GM21717 (cell line): ENCODE results near the gene XPO6.

Experiments
- ATAC-seq: cut with Tn5 transposase; IDR thresholded peaks from one replicate; pipeline ENCODE4 v1.9.1; 2021; ENCODE audit warnings: mild to moderate bottlenecking, moderate library complexity; ENCODE audit not compliant: unreplicated experiment

XPO6 gene

GRCh38 chr16:28186752-28187151 is 25.0 kb downstream of the XPO6 start:
- no peak for ATAC-seq

DNA sequence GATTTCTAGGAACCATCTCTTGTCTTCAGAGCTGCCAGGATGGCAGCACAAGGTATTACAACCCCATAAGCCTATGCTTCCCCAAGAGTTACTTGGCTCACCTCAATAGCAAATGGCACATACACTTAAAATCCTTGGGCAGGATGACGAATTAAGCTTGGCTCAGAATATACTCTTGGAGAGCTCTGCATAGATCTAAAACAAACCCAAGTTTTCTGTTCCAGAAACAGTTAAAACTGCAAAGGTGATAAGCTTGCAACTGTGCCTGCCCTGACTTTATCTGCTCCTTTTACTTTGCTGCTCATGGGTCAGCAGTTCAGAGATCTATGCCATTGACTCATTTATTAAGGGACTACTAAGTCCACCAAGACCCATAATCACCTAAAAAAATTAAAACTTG is 26.1 kb downstream of the XPO6 start:
- no peak for ATAC-seq

GRCh38 chr16:28184625-28185024 is 27.1 kb downstream of the XPO6 start:
- ATAC-seq = no peak

DNA sequence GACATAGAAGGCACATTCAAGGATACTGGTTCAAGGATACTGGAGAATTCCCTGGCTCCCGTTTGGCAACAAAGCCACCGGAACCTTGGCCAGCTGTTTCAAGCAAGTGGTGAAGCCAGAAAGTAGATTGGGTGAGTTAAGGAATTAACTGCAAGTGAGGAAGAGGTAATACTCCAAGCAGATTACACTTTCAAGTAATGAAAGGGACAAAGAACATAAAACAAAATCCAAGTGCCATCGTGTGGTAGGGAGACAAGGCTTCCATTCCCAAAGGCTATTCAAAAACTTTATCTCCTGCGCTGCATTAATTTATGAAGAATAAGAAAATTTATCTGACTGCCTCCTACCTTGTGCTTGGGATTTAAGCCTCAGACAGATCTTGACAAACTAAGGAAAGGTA is 27.8 kb downstream of the XPO6 start:
- ATAC-seq = no peak

DNA sequence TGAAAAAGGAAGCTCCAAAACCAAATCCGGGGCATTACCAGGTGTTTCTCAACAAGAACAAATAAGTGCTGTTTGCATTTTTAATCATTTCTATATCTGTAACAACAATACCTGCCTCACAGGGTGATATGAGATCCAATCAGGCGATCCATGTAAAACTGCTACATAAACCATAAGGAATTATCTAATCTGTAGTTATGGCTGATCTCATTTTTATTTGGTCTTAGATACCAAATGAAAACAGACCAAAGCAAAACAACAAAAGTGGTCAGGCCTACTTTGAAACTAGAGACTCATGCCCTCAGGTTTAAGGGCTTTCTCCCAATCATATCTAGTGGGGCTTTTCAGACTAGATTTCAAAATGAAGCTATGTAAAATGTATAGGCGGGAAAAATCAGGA is 28.3 kb downstream of the XPO6 start:
- no peak for ATAC-seq

DNA sequence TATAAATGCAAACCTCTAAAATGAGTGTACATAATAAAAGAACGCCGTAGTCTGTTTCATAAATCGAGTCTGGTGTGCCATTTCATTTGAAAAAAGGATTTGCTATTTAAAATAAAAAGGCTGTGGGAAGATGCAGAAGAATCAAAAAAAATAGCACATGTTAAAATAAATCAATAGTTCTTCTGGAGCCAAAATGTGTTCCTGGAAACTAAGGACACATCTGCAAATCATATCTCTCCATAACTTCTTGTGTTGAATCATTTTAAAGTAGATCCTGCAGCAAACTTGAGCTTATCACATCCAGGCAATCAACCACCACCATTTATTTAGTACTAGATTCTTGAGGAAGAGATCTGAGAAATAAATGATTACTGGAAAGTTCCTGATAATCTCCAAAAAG is 29.0 kb downstream of the XPO6 start:
- ATAC-seq = no peak

GRCh38 chr16:28182183-28182582 is 29.6 kb downstream of the XPO6 start:
- no peak for ATAC-seq

DNA sequence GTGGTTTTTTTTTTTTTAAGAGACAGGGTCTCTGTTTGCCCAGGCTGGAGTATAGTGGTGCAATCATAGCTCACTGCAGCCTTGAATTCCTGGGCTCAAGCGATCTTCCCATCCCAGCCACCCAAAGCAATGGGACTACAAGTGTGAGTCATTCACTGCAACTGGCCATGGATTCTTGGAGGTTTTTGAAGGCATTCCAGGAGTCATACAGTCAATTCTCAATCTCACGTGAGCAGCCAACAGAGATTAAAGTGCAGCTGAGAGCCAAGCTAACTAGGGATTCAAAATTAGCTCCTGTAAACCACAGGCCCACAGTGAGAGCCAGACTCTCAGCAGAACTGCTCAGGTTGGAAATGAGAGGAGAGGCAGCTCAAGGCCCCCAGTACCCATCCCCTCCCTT is 30.2 kb downstream of the XPO6 start:
- ATAC-seq = no peak

DNA sequence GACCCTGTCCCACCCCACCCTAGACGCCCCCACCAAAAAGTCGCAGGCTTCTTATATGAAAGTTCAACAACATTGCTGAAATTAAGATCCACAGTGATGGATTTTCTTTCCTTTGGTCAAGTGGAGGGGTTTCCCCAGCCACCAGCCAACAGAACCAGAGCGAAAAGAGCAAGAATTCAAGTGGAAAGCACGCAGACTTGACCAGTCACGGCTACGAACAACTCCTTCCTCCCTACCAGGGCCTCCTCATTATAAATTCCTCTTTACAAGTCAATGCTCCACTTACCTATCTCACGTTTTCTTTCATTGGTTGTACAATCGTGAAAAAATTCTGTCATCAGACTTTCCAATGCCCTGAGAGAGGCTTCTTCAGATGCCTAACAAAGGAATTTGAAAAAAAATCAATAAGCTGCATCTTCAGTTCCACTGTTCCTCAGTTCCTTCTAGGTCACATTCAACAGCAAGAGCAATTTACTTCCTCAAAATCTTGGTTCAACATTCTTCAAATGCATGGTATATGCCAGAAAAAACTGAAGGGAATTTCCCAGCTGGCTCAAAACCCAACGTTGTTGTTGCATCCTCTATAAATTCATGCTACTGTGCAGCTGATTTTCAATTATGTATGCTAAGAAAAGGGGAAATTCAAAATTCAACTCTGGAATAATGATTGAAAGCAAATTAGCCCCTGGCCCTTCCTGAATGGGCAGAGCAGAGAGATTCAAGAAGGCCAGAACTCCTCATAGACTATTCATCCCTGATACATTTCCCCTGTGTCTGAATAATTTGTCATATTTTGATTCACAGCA is 30.9 kb downstream of the XPO6 start:
- ATAC-seq = no peak

DNA sequence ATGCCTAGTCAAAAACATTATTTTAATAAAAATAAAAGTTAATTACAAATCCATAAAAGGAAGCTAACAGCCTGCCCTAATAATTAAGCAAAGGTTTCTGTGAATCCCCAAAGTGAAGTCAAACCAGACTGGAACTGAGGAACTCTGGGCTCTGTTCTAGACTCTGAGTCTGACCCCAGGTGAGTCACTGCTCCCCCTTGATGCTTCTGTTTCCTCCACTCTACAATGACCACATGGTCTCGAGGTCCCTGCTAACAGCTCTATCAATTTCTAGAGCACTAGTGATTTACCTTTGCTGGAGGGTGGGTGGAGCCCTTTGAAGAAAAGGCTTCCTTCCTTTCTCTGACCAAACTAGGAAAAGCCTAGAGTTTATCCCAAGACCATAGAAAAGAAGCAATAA is 32.4 kb downstream of the XPO6 start:
- ATAC-seq = no peak

GRCh38 chr16:28175715-28176114 is 36.0 kb downstream of the XPO6 start:
- no peak for ATAC-seq

DNA sequence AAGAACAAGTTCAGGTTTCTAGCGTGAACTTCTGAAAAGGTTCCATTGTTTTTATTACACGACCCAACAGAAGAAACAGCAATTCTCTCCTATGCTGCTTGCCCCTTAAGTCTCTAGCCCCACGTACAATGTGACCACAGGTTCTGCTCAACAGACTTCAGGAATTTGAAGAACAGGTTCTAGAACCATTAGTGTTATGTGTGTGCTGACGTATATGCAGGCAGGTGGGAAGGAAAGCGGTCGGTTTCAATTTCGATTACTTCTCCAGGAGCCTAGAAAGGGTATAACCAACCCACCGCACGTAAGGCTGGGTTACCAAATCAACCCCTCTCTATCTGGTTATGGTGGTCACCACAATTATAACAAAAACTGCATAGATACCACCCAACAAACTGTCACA is 39.4 kb downstream of the XPO6 start:
- no peak for ATAC-seq

DNA sequence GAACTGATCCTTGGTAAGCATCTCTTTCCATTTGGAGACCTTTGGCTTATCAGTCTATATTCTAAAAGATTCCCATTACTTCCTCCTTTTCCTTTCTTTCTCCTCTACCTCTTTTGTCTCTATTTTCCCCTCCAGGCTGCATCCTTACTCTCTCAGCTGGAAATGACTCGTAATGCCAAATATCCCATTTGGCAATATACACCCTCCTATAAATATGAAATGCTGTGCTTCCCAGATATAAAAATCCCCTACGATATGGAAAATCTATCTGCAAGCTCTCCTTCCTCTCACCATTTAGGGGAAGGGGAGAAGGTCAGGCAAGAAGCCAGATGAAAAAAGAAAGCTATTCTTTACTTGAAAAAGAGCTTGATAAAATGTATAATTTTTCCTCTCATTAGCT is 39.9 kb downstream of the XPO6 start:
- ATAC-seq = no peak

DNA sequence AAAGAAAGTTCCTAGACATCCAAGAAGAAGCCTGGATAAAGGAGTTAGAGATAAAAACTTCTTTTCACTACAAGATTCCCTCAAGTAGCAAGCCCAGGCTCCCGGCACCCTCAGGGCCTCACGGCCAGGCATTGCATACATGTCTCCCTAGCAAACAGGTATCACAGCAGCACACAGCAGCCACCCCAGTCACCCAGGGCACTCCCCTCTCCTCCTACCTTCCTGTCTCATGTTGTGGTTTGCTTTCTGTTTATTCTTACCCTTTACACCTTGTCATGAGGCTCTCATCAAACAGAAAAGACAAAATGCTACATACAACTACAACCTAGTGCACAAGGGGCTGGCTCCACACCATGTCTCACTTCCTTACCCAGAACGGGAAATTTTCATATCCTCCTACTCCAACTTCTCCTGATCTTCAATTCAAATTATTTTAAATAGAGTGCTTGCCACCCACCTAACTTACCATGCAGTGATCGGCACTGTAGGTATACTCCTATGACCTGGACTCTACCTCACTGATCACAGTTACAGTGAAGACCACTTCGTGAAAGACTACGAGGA is 42.7 kb downstream of the XPO6 start:
- ATAC-seq = no peak

- ATAC-seq = no peak
These were observed 44.0 kb downstream of the XPO6 start for GRCh38 chr16:28167730-28168129.

DNA sequence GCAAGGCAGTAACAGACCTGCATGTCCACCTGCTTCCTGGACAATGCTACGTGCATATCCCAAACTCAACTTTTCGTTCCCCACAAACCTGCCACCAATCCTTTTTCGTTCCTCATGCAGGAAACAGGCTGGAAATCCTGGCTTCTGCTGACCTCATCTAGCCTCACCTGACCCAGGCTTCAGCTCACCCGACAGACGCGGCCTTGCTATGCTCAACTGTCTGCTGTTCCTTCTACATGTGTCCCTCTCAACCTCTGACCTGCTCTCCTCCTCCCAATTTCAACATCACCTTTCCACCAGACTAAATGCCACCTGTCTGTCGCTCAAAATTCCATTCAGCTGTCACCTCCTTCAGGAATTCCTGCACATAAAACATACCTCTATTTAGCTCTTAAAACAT is 44.5 kb downstream of the XPO6 start:
- ATAC-seq = no peak

- ATAC-seq = no peak
These were observed 45.2 kb downstream of the XPO6 start for GRCh38 chr16:28166394-28167208.

DNA sequence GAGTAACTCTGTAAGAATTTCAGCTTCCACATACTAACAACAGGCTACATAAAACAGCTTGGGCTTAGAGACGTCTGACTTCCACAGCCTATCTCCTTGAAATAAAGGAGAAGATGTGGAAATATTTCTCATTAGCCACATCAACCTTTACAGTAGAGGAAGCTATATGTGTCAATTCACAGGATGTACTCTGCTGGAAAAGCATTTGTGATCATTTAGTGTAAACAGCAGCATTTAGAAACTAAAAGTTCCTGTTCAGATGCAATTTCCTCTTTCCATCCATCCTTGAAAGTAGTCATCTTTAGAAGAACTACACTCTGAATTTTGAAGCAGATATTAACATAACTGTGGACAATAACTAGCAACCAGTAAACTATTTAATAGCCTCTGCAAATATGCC is 46.2 kb downstream of the XPO6 start:
- ATAC-seq = no peak

- ATAC-seq = no peak
These were observed 47.6 kb downstream of the XPO6 start for GRCh38 chr16:28164140-28164539.

DNA sequence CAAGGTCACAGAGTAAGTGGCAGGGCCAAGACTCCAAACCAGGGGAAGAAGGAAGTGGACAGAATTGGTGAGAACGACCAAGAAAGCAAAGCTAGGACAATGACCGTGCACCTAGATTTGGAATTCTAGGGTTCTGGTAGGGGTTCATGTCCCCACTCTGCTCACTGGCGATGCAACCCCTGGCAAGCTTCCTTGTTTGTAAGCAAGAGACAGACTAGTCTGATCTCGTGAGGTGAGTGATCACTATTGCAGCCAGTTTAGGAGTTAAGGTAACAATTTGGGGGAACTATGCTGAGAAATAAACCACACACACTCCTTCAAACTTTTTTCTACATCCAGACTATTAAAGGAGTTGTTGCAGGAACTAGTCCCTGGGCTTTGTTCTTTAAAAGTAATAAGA is 48.1 kb downstream of the XPO6 start:
- no peak for ATAC-seq

GRCh38 chr16:28162326-28162877 is 49.4 kb downstream of the XPO6 start:
- ATAC-seq = no peak

GRCh38 chr16:28161626-28162025 is 50.1 kb downstream of the XPO6 start:
- no peak for ATAC-seq
